ENCODE measurements around the gene JAM3.

DNA sequence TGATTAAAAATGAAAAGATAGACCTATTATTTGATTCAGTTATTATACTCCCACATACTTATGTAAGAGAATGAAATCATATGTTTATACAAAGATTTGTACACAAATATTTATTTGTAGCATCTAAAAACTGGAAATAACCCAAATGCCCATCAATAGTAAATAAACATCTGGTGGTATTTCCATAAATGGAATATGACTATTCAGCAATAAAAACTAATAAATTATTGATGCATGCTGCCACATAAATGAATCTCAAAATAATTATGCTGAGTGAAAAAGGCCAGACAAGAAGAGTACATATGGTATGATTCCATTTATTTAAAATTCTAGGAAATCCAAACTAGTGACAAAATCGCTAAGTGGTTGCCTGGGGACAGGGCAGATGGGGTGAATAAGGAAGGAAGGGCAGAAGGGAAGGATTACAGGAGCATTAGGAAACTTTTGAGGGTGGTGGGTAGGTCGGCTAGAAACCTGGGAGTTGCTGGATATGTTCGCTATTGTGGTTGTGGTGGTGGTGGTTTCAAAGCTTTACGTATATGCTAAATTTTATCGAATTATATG, 41.5 kb downstream of the JAM3 start:
- TF ChIP-seq, protein P1, sequence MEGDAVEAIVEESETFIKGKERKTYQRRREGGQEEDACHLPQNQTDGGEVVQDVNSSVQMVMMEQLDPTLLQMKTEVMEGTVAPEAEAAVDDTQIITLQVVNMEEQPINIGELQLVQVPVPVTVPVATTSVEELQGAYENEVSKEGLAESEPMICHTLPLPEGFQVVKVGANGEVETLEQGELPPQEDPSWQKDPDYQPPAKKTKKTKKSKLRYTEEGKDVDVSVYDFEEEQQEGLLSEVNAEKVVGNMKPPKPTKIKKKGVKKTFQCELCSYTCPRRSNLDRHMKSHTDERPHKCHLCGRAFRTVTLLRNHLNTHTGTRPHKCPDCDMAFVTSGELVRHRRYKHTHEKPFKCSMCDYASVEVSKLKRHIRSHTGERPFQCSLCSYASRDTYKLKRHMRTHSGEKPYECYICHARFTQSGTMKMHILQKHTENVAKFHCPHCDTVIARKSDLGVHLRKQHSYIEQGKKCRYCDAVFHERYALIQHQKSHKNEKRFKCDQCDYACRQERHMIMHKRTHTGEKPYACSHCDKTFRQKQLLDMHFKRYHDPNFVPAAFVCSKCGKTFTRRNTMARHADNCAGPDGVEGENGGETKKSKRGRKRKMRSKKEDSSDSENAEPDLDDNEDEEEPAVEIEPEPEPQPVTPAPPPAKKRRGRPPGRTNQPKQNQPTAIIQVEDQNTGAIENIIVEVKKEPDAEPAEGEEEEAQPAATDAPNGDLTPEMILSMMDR (IDR thresholded peaks at IDR 0.05 in 2 of 3, conservative IDR thresholded peaks at IDR 0.05 in 1 of 3; ENCODE audit: control insufficient read depth in 2 of 3, extremely low read depth in 1 of 3, insufficient read depth in 1 of 3, low read depth in 3 of 3, low read length in 3 of 3), result no peak
- TF ChIP-seq SIX5 (IDR thresholded peaks at IDR 0.05; ENCODE audit: low read depth, low read length, severe bottlenecking), result no peak
- TF ChIP-seq, protein P2, sequence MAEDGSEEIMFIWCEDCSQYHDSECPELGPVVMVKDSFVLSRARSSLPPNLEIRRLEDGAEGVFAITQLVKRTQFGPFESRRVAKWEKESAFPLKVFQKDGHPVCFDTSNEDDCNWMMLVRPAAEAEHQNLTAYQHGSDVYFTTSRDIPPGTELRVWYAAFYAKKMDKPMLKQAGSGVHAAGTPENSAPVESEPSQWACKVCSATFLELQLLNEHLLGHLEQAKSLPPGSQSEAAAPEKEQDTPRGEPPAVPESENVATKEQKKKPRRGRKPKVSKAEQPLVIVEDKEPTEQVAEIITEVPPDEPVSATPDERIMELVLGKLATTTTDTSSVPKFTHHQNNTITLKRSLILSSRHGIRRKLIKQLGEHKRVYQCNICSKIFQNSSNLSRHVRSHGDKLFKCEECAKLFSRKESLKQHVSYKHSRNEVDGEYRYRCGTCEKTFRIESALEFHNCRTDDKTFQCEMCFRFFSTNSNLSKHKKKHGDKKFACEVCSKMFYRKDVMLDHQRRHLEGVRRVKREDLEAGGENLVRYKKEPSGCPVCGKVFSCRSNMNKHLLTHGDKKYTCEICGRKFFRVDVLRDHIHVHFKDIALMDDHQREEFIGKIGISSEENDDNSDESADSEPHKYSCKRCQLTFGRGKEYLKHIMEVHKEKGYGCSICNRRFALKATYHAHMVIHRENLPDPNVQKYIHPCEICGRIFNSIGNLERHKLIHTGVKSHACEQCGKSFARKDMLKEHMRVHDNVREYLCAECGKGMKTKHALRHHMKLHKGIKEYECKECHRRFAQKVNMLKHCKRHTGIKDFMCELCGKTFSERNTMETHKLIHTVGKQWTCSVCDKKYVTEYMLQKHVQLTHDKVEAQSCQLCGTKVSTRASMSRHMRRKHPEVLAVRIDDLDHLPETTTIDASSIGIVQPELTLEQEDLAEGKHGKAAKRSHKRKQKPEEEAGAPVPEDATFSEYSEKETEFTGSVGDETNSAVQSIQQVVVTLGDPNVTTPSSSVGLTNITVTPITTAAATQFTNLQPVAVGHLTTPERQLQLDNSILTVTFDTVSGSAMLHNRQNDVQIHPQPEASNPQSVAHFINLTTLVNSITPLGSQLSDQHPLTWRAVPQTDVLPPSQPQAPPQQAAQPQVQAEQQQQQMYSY (CRISPR knock-in tag; IDR thresholded peaks at IDR 0.05), result no peak
- TF ChIP-seq RELA (IDR thresholded peaks at IDR 0.05; ENCODE audit: borderline replicate concordance, partially characterized antibody), result no peak
- TF ChIP-seq, protein P3, sequence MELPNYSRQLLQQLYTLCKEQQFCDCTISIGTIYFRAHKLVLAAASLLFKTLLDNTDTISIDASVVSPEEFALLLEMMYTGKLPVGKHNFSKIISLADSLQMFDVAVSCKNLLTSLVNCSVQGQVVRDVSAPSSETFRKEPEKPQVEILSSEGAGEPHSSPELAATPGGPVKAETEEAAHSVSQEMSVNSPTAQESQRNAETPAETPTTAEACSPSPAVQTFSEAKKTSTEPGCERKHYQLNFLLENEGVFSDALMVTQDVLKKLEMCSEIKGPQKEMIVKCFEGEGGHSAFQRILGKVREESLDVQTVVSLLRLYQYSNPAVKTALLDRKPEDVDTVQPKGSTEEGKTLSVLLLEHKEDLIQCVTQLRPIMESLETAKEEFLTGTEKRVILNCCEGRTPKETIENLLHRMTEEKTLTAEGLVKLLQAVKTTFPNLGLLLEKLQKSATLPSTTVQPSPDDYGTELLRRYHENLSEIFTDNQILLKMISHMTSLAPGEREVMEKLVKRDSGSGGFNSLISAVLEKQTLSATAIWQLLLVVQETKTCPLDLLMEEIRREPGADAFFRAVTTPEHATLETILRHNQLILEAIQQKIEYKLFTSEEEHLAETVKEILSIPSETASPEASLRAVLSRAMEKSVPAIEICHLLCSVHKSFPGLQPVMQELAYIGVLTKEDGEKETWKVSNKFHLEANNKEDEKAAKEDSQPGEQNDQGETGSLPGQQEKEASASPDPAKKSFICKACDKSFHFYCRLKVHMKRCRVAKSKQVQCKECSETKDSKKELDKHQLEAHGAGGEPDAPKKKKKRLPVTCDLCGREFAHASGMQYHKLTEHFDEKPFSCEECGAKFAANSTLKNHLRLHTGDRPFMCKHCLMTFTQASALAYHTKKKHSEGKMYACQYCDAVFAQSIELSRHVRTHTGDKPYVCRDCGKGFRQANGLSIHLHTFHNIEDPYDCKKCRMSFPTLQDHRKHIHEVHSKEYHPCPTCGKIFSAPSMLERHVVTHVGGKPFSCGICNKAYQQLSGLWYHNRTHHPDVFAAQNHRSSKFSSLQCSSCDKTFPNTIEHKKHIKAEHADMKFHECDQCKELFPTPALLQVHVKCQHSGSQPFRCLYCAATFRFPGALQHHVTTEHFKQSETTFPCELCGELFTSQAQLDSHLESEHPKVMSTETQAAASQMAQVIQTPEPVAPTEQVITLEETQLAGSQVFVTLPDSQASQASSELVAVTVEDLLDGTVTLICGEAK (IDR thresholded peaks at IDR 0.05; ENCODE audit: borderline replicate concordance), result no peak
- no peak for TF ChIP-seq FOXM1 (IDR thresholded peaks at IDR 0.05; ENCODE audit: low read depth, low read length)
- no peak for TF ChIP-seq JUND (IDR thresholded peaks at IDR 0.05; ENCODE audit: low read depth, low read length)
- TF ChIP-seq EZH2 (IDR thresholded peaks at IDR 0.05; ENCODE audit: borderline replicate concordance, control insufficient read depth, low read depth, low read length), result no peak
- TF ChIP-seq ZSCAN29 (IDR thresholded peaks at IDR 0.05), result no peak
- TF ChIP-seq EP300 (IDR thresholded peaks at IDR 0.05; ENCODE audit: borderline replicate concordance in 1 of 2, control insufficient read depth in 1 of 2, low read depth in 2 of 2, low read length in 2 of 2), result no peak
- TF ChIP-seq TBL1XR1 (IDR thresholded peaks at IDR 0.05; ENCODE audit: low read depth, low read length), result no peak
- TF ChIP-seq TARDBP (IDR thresholded peaks at IDR 0.05; ENCODE audit: borderline replicate concordance), result no peak

Data from GM12878 (cell line).